ENCODE results near the gene CFAP97.

Gene CFAP97

GRCh38 chr4:185167234-185167633, 36.6 kb downstream of the CFAP97 start:
- Histone ChIP-seq H3K4me2 (ENCODE audit: low read depth, low read length) (no peak overlapping the region), H4K20me1 (ENCODE audit: insufficient read depth, low read length) (no peaks in the 10 kb centered on the region), H3K27ac (ENCODE audit: low read length) (no peak overlapping the region), H2AFZ (ENCODE audit: low read length) (no peak overlapping the region), H3K27me3 (replicated peaks; ENCODE audit: insufficient read depth, low read length) (no peaks in the 10 kb centered on the region), H3F3A (ENCODE audit: insufficient read depth, low read length) (peaks cover 22% of the 10 kb centered on the region), H3K79me2 (ENCODE audit: low read length) (0 out of 2 replicates have a peak, but pooled peaks cover 5% of the 10 kb centered on the region), H3K9me2 (replicated peaks; ENCODE audit: insufficient read depth, low read length) (no peaks in the 10 kb centered on the region), H3K9me3 (replicated peaks; ENCODE audit: insufficient read depth, low read length) (no peaks in the 10 kb centered on the region), H3K9ac (ENCODE audit: low read length) (no peak overlapping the region), H3K4me3 (ENCODE audit: low read length) (no peak overlapping the region), H3K4me1 (ENCODE audit: low read length) (peaks cover 23% of the 10 kb centered on the region), H3K36me3 (replicated peaks; ENCODE audit: insufficient read depth, low read length) (0 out of 2 replicates have a peak, but pooled peaks cover 3% of the 10 kb centered on the region)
- no peak for TF ChIP-seq EZH2 (optimal IDR thresholded peaks at IDR 0.05; ENCODE audit: low read depth, low read length)
- TF ChIP-seq, protein P1, sequence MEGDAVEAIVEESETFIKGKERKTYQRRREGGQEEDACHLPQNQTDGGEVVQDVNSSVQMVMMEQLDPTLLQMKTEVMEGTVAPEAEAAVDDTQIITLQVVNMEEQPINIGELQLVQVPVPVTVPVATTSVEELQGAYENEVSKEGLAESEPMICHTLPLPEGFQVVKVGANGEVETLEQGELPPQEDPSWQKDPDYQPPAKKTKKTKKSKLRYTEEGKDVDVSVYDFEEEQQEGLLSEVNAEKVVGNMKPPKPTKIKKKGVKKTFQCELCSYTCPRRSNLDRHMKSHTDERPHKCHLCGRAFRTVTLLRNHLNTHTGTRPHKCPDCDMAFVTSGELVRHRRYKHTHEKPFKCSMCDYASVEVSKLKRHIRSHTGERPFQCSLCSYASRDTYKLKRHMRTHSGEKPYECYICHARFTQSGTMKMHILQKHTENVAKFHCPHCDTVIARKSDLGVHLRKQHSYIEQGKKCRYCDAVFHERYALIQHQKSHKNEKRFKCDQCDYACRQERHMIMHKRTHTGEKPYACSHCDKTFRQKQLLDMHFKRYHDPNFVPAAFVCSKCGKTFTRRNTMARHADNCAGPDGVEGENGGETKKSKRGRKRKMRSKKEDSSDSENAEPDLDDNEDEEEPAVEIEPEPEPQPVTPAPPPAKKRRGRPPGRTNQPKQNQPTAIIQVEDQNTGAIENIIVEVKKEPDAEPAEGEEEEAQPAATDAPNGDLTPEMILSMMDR (IDR thresholded peaks at IDR 0.05; ENCODE audit: low read length): no peak
- no peak for TF ChIP-seq EZH2phosphoT487 (IDR thresholded peaks at IDR 0.05; ENCODE audit: low read length)
- no peak for DNase-seq

DNA sequence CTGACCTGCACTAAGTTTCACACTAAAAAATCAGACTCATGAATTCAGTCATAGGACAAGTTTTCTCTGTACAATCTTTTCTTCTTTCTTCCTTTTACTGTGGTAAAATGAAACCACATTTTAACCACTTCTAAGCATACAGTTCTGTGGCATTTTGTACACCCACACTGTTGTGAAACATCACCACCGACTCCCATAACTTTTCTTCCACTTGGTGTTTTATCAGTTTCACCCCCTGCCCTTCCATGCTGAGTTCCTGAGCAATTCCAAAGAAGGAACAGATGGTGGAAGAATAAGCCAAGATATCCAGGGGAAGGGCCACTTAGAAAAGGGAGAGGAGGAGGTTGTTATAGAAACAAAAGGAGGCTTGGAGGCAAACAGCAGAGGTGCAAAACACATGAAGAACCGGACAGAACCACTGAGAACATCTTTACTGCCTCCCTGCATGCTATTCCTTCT, 38.2 kb downstream of the CFAP97 start:
- Histone ChIP-seq H4K20me1 (ENCODE audit: insufficient read depth, low read length) (no peaks in the 10 kb centered on the region), H3K36me3 (replicated peaks; ENCODE audit: insufficient read depth, low read length) (0 out of 2 replicates have a peak, but pooled peaks cover 3% of the 10 kb centered on the region), H3F3A (ENCODE audit: insufficient read depth, low read length) (peaks cover 9% of the 10 kb centered on the region), H3K9me3 (replicated peaks; ENCODE audit: insufficient read depth, low read length) (no peaks in the 10 kb centered on the region), H3K4me3 (ENCODE audit: low read length) (no peak overlapping the region), H3K27me3 (replicated peaks; ENCODE audit: insufficient read depth, low read length) (no peaks in the 10 kb centered on the region), H3K9ac (ENCODE audit: low read length) (no peak overlapping the region), H3K27ac (ENCODE audit: low read length) (peak overlapping the region; percentile 20; the same call in 1 of the 2 replicates), H3K4me1 (ENCODE audit: low read length) (peaks cover 11% of the 10 kb centered on the region), H3K79me2 (ENCODE audit: low read length) (no peaks in the 10 kb centered on the region), H2AFZ (ENCODE audit: low read length) (no peak overlapping the region), H3K4me2 (ENCODE audit: low read depth, low read length) (peak overlapping the region; percentile 35; the same call in 1 of the 2 replicates), H3K9me2 (replicated peaks; ENCODE audit: insufficient read depth, low read length) (no peaks in the 10 kb centered on the region)
- DNase-seq: peak; percentile 56
- TF ChIP-seq EZH2 (optimal IDR thresholded peaks at IDR 0.05; ENCODE audit: low read depth, low read length) (no peak), EZH2phosphoT487 (IDR thresholded peaks at IDR 0.05; ENCODE audit: low read length) (no peak)
- TF ChIP-seq, protein P1 (IDR thresholded peaks at IDR 0.05; ENCODE audit: low read length): no peak

- no peak overlapping the region for H3K27ac ChIP-seq (ENCODE audit: low read length)
- H3K36me3 ChIP-seq (replicated peaks; ENCODE audit: insufficient read depth, low read length): no peaks in the 10 kb centered on the region; the same call in 1 of the 2 replicates
- no peaks in the 10 kb centered on the region for H3K27me3 ChIP-seq (replicated peaks; ENCODE audit: insufficient read depth, low read length)
- no peak overlapping the region for H3K9ac ChIP-seq (ENCODE audit: low read length)
- H3F3A ChIP-seq (ENCODE audit: insufficient read depth, low read length): no peaks in the 10 kb centered on the region
- no peaks in the 10 kb centered on the region for H4K20me1 ChIP-seq (ENCODE audit: insufficient read depth, low read length)
- H3K9me3 ChIP-seq (replicated peaks; ENCODE audit: insufficient read depth, low read length): no peaks in the 10 kb centered on the region
- no peaks in the 10 kb centered on the region for H3K9me2 ChIP-seq (replicated peaks; ENCODE audit: insufficient read depth, low read length)
- no peak overlapping the region for H3K4me2 ChIP-seq (ENCODE audit: low read depth, low read length)
- H3K79me2 ChIP-seq (ENCODE audit: low read length): peaks cover 6% of the 10 kb centered on the region
- TF ChIP-seq EZH2 (optimal IDR thresholded peaks at IDR 0.05; ENCODE audit: low read depth, low read length) (no peak), EZH2phosphoT487 (IDR thresholded peaks at IDR 0.05; ENCODE audit: low read length) (no peak)
- TF ChIP-seq, protein P1 (IDR thresholded peaks at IDR 0.05; ENCODE audit: low read length): no peak
- no peaks in the 10 kb centered on the region for H3K4me1 ChIP-seq (ENCODE audit: low read length)
- no peak for DNase-seq
- no peak overlapping the region for H2AFZ ChIP-seq (ENCODE audit: low read length)
- no peak overlapping the region for H3K4me3 ChIP-seq (ENCODE audit: low read length)
Measured at GRCh38 chr4:185151296-185151695, 52.5 kb downstream of the CFAP97 start.
